ENCODE measurements around the gene AUH. TPM values are rescaled to one million over a fixed set of nuclear protein-coding genes. Genes with fewer than 3 reads are reported as not detected.

Gene AUH
- total and polyA plus RNA-seq, 10 of the 15 experiments (the other 5 are each of a cell fraction or from before 2014, with no cell fraction given): 1.7 to 7.3 (median 4.6) TPM

- no peak for TF ChIP-seq ZBTB4 (CRISPR knock-in tag; IDR thresholded peaks at IDR 0.05)
- TF ChIP-seq IKZF1 (conservative IDR thresholded peaks at IDR 0.05): no peak
- no peak for TF ChIP-seq JUNB (IDR thresholded peaks at IDR 0.05)
- no peak for TF ChIP-seq CHD1 (IDR thresholded peaks at IDR 0.05; ENCODE audit: low read depth, low read length)
- TF ChIP-seq IRF3 (IDR thresholded peaks at IDR 0.05): no peak
These were observed 174.3 kb downstream of the AUH start (continued) for GRCh38 chr9:91187311-91187964.

GRCh38 chr9:91186632-91187108 lies 175.0 kb downstream of the AUH start:
- ChIA-PET SMC1A (ENCODE audit: uncharacterized antibody, unreplicated experiment) (interaction anchor here (1.2 kb wide), 1 partner anchor 41 kb away, joined by 4 read pairs; no protein-coding TSS in a partner anchor), CTCF (no interaction called here), RAD21 (ENCODE audit: unreplicated experiment) (no interaction called here), POLR2A (no interaction called here)
- in situ Hi-C loops (cut with MboI): no loop called here
- no peak overlapping the region for H3K27ac ChIP-seq (ENCODE audit: control insufficient read depth, insufficient read depth)
- no peaks in the 10 kb centered on the region for H3K79me2 ChIP-seq (ENCODE audit: control insufficient read depth, insufficient read depth, low read length)
- WGBS (ENCODE audit: insufficient coverage, insufficient replicate concordance, low lambda C conversion rate, missing lambda C conversion rate): 8% methylated on average over 2 of the region's 2 CpGs
- H3K27me3 ChIP-seq (replicated peaks in 1 of 2; ENCODE audit: control insufficient read depth in 2 of 2, insufficient read depth in 2 of 2, low read length in 1 of 2): peaks cover 2 to 6% of the 10 kb centered on the region in 2 experiments; a peak in 3 of 4 replicates
- FAIRE-seq (no peak), DNase-seq (ENCODE audit: low read depth, low spot score) (no peak), ATAC-seq (no peak)
- H2AFZ ChIP-seq (ENCODE audit: control insufficient read depth, low read depth, low read length): no peak overlapping the region
- H4K20me1 ChIP-seq (ENCODE audit: control insufficient read depth, insufficient read depth): no peaks in the 10 kb centered on the region
- intact Hi-C loops (cut with micrococcal nuclease; ENCODE audit: unreplicated experiment): no loop called here
- no peak overlapping the region for H3K4me2 ChIP-seq (ENCODE audit: control insufficient read depth, insufficient read depth)
- no TSS peak for BruUV-seq (replicated peaks)
- H3K4me3 ChIP-seq: no peak overlapping the region
- no peaks in the 10 kb centered on the region for H3K36me3 ChIP-seq (ENCODE audit: control insufficient read depth in 2 of 2, insufficient read depth in 2 of 2, low read length in 1 of 2)
- H3K4me1 ChIP-seq (ENCODE audit: control insufficient read depth, insufficient read depth, low read length): peaks cover 3% of the 10 kb centered on the region
- no peak overlapping the region for H3K9ac ChIP-seq (ENCODE audit: control insufficient read depth, insufficient read depth, low read length)
- H3K9me3 ChIP-seq (replicated peaks; ENCODE audit: control insufficient read depth, insufficient read depth, low read length): no peaks in the 10 kb centered on the region; the same call in 2 of the 3 replicates
- TF ChIP-seq LARP7 (IDR thresholded peaks at IDR 0.05): no peak
- TF ChIP-seq KDM1A (IDR thresholded peaks at IDR 0.05; ENCODE audit: borderline replicate concordance): no peak
- no peak for TF ChIP-seq SRF (IDR thresholded peaks at IDR 0.05; ENCODE audit: low read depth in 2 of 2, low read length in 2 of 2)
- no peak for TF ChIP-seq SREBF1 (IDR thresholded peaks at IDR 0.05; ENCODE audit: low read length)
- TF ChIP-seq MLLT1 (IDR thresholded peaks at IDR 0.05): no peak
- TF ChIP-seq RBBP5 (conservative IDR thresholded peaks at IDR 0.05): no peak
- TF ChIP-seq YY1 (IDR thresholded peaks at IDR 0.05; ENCODE audit: low read depth, low read length): no peak
- no peak for TF ChIP-seq CBX3 (IDR thresholded peaks at IDR 0.05; ENCODE audit: borderline replicate concordance, low read depth)
- TF ChIP-seq MXI1 (IDR thresholded peaks at IDR 0.05; ENCODE audit: low read depth, low read length): no peak
